Activated T-cell treated with anti-CD3 and anti-CD28 coated beads, Interleukin-2, amount 50 U/mL, for 4 hours (primary cell): ENCODE results near the gene RTP2. TPM values are rescaled to one million over a fixed set of nuclear protein-coding genes. Genes with fewer than 3 reads are reported as not detected.

Source experiments
- ATAC-seq, 2 donors: fragments of 200-7000 bp; cut with Tn5 transposase; one replicate each; pipeline ENCODE4 v1.10.0; 2021
- DNase-seq: peaks from one replicate; pipeline ENCODE4 v3.0.0-alpha.2; 2020
- H3K27me3 Mint-ChIP-seq: one replicate; pipeline ENCODE4 v1.8.0; 2021; ENCODE audit warnings: low read depth, mixed read lengths
- H3K36me3 Mint-ChIP-seq: one replicate; pipeline ENCODE4 v1.8.0; 2022; ENCODE audit warnings: mixed read lengths; ENCODE audit not compliant: insufficient read depth
- H3K4me1 Mint-ChIP-seq: one replicate; pipeline ENCODE4 v1.8.0; 2021; ENCODE audit warnings: low read depth, mixed read lengths
- H3K4me3 Mint-ChIP-seq: one replicate; pipeline ENCODE4 v1.8.0; 2021; ENCODE audit warnings: mild to moderate bottlenecking, moderate library complexity, mixed read lengths
- H3K9me3 Mint-ChIP-seq: one replicate; pipeline ENCODE4 v1.8.0; 2021; ENCODE audit warnings: mixed read lengths
- total RNA-seq, 3 donors: library from RNA; stranded (reverse); gene quantifications; one replicate each; pipeline ENCODE4 v1.2.1, GENCODE V29; 2021

Gene RTP2
- total RNA-seq, 3 donors from 2014 or later = not detected

DNA sequence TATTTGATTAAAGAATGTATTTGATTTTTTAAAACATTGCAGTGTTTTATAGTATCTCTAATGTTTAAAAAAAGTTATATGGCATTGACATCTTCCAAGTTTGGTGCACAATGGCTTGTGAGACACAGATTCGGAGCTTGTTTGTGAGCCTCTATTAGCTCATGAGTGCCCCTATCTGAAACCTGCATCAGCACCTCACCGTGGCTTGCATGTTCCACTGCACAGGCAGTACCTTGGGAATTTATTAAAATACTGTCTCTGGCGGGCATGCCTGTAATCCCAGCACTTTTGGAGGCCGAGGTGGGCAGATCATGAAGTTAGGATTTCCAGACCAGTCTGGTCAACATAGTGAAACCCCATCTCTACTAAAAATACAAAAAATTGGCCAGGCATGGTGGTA, 6.8 kb upstream of the RTP2 start:
- DNase-seq = no peak
- no peaks in the 10 kb centered on the region for H3K27me3 Mint-ChIP-seq
- no peaks in the 10 kb centered on the region for H3K36me3 Mint-ChIP-seq
- ATAC-seq = no peak
- H3K9me3 Mint-ChIP-seq = no peaks in the 10 kb centered on the region
- no peak overlapping the region for H3K4me3 Mint-ChIP-seq
- H3K4me1 Mint-ChIP-seq = peaks cover 10% of the 10 kb centered on the region

DNA sequence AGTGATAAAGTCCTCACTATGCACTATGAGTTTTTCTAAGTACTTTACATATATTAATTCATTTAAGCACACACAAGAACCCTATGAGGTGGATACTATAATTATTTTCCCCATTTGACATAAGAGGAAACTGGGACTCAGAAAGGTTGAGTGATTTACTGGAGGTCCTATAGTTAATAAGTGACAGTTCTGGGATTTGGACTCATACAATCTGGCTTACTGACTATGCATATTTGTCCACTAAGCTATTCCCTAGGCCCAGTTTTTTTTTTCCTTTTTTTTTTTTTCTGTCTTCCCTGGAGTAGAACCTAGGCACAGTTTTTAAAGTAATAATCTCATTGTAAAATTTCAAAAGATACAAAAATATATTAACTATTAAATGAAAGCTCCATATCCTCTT, 6.3 kb upstream of the RTP2 start:
- DNase-seq = no peak
- H3K4me1 Mint-ChIP-seq = peaks cover 6% of the 10 kb centered on the region
- H3K27me3 Mint-ChIP-seq = no peaks in the 10 kb centered on the region
- no peaks in the 10 kb centered on the region for H3K36me3 Mint-ChIP-seq
- H3K4me3 Mint-ChIP-seq = no peak overlapping the region
- ATAC-seq = no peak
- H3K9me3 Mint-ChIP-seq = no peaks in the 10 kb centered on the region

DNA sequence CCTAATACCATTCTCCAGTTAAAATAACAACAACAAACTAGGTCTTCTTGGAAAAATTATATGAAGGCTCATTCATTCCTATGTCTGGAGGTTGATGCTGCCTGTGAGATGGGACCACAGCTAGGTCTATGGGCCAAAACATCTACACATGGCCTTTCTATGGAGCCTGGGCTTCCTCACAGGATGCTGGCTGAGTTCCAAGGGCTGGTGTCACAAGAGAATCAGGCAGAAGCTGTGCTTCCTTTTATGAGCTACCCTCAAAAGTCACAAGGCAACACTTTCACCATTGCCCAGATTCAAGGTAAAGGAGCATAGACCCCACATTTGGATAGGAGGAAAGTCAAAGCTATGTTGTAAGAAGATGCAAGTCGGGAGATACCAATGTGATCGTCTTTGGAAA, 4.6 kb upstream of the RTP2 start:
- ATAC-seq = no peak
- DNase-seq = no peak
- H3K36me3 Mint-ChIP-seq = no peaks in the 10 kb centered on the region
- no peaks in the 10 kb centered on the region for H3K4me1 Mint-ChIP-seq
- H3K27me3 Mint-ChIP-seq = no peaks in the 10 kb centered on the region
- no peak overlapping the region for H3K4me3 Mint-ChIP-seq
- H3K9me3 Mint-ChIP-seq = no peaks in the 10 kb centered on the region

DNA sequence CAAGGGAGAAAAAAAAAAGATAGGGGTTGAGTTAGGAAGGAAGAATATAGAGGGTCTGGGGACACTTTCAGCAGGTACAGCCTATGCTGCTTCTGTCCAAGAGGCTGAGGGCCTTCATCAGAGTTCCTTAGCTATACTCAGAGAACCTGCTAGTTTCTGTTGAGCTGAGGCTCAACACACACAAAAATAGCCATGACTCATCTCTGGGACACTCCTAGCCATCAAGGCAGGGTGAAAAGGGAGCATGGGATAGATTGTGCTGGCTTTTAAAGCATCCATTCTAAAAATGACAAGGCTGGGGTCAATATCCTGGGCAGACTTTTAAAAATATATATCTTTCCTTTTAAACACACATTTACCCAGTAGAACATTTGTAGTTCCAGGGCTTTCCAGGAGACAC, 2.8 kb upstream of the RTP2 start:
- DNase-seq (no peak), ATAC-seq (no peak)
- Mint-ChIP-seq H3K4me1 (no peaks in the 10 kb centered on the region), H3K36me3 (no peaks in the 10 kb centered on the region), H3K9me3 (no peaks in the 10 kb centered on the region), H3K27me3 (no peaks in the 10 kb centered on the region), H3K4me3 (no peak overlapping the region)

DNA sequence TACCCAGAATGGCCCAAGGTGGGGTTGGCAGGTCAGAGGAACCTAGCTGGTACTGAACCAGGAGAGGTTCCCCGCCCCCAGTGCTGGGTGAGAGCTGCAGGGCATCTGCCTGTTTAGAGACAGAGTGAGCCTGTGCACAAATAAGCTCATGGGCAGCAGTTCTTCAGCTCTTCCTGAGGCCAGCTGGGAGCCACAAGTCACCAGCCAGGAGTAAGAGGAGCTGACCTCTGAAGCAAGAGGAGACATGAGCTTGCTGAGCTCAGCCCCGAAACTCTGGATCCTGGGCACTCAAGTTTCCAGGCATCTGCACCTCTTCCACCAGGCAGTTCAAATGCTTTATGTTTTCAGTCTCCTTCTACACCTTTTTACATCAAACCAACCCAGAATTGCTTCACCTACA, 2.1 kb downstream of the RTP2 start:
- Mint-ChIP-seq H3K4me3 (no peak overlapping the region), H3K4me1 (no peaks in the 10 kb centered on the region), H3K27me3 (peaks cover 4% of the 10 kb centered on the region), H3K36me3 (no peaks in the 10 kb centered on the region), H3K9me3 (no peaks in the 10 kb centered on the region)
- ATAC-seq (no peak), DNase-seq (no peak)

DNA sequence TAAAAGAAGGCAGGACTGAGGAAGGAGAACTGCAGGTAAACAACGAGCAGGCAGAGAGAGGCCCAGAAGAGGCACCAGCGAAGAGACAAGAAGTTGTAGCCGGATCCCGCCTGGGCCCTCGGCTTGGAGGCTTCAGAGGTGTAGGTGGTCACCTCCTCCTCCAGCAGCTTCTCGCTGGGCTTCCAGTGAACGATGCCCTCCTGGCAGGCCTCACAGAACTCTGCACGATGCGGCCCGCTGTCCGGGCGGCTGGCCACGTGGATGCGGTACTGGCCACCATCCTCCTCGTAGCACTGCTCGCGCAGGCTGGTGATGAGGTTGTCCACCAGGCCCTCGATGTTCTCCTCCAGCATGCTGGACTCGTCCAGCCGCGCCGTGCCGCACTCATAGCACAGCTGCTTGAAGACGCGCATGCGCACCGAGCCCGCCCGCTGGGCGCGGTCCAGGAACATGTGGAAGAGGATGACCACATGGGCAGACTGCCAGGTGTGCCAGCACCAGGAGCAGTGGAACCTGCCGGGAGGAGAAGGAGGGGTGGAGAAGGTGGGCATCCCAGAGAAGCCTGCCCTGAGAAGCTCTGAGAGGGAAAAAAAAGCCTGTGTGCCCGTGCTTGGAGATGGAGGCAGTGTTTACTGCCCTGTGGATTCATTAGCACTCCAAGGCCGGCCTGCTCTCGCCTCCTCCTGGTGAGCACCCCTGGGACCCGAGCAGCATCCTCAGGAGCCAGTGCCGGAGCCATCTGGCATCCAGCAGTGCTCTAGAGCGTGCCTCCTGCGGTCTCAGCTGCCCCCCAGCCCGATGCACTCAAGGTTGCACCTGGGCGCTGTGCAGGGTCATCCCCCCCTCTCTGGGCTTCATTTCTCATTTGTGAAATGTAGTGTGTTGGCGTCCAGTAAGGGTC, 3.6 kb downstream of the RTP2 start:
- no peaks in the 10 kb centered on the region for H3K36me3 Mint-ChIP-seq
- ATAC-seq = no peak
- no peak overlapping the region for H3K4me3 Mint-ChIP-seq

DNA sequence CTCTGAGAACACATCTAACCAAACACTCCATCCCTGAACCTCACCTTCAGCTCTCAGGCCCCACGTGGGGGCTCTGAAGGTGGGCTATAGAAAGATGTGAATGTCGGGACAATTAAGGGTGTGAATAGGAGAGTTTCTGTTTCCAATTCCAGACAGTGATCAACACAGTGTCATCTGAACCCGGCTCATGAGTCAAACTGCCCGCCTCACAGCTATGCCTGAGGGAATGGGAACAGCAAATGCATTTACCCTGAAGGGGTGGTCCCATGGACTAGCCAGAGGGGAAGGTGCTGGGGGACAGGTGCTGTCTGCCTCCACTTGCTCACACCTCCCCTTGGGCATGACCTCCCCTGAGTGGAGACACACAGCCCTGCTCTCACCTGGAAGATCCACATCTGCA, 6.3 kb downstream of the RTP2 start:
- Mint-ChIP-seq H3K4me3 (no peak overlapping the region), H3K9me3 (no peaks in the 10 kb centered on the region), H3K36me3 (no peaks in the 10 kb centered on the region), H3K27me3 (peaks cover 24% of the 10 kb centered on the region), H3K4me1 (no peaks in the 10 kb centered on the region)
- ATAC-seq = no peak
- DNase-seq = no peak

More for the DNA sequence above, 3.6 kb downstream of the RTP2 start:
- no peaks in the 10 kb centered on the region for H3K4me1 Mint-ChIP-seq
- peaks cover 16% of the 10 kb centered on the region for H3K27me3 Mint-ChIP-seq
- no peaks in the 10 kb centered on the region for H3K9me3 Mint-ChIP-seq
- DNase-seq = no peak

DNA sequence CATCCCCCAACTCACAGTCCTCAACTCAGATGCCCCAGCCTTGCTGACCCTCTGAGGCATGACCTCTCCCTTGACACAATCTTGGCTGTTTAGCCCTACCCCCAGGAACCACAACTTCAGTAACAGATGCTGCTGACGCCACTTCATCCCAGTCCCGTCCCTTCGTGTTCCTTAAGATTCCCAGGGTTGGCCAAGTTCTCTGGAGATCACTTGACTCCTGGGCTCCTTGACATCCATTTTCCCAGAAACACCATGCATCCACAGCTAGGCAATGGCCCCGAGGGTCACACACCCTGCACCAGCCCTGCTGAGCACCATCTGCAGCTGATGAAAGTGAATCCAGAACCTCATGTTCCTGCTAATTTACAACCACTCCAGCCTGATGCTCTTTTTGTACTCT, 6.9 kb downstream of the RTP2 start:
- H3K9me3 Mint-ChIP-seq = no peaks in the 10 kb centered on the region
- no peak overlapping the region for H3K4me3 Mint-ChIP-seq
- no peak for ATAC-seq
- no peaks in the 10 kb centered on the region for H3K36me3 Mint-ChIP-seq
- H3K27me3 Mint-ChIP-seq = peaks cover 26% of the 10 kb centered on the region
- H3K4me1 Mint-ChIP-seq = no peaks in the 10 kb centered on the region
- DNase-seq = no peak

DNA sequence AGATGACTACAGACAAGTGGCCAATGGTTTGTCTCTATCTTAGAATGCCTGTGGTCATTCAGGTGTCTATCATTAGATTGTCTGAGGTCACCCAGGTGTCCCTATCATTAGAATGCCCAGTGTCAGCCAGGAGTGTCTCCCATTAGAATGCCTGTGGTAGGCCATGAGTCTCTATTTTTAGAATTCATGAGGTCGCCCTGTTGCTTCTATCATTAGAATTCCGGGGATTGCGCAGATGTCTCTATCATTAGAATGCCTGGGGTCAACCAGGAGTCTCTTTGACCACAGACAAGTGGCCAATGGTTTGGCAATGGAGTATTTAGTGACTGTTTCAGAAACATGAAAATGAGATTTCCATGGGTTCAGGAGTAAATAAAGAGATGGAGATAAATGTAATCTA, 7.6 kb downstream of the RTP2 start:
- Mint-ChIP-seq H3K4me3 (no peak overlapping the region), H3K4me1 (no peaks in the 10 kb centered on the region), H3K9me3 (no peaks in the 10 kb centered on the region), H3K36me3 (no peaks in the 10 kb centered on the region), H3K27me3 (peaks cover 29% of the 10 kb centered on the region)
- ATAC-seq (no peak), DNase-seq (no peak)

DNA sequence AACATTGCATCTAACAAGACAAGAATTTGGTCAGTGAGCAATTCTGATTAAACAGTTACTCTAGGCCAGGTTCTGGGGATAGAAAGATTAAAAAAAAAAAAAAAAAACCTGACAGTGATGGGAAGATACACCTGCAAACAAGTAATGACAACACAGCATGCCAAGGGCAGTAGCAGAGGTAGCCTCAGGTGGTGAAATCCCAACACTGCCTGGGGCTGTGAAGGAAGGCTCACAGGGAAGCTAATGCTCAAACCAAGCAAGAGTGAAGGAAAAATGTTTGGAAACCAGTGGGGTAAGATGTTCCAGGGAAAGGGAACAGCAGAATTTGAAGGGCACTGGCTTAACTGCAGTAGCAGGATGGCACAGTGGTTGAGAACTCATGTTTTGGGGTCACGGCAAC, 8.9 kb downstream of the RTP2 start:
- no peak for DNase-seq
- H3K4me3 Mint-ChIP-seq = no peak overlapping the region
- H3K27me3 Mint-ChIP-seq = peaks cover 34% of the 10 kb centered on the region
- no peaks in the 10 kb centered on the region for H3K4me1 Mint-ChIP-seq
- no peak for ATAC-seq
- no peaks in the 10 kb centered on the region for H3K9me3 Mint-ChIP-seq
- no peaks in the 10 kb centered on the region for H3K36me3 Mint-ChIP-seq

DNA sequence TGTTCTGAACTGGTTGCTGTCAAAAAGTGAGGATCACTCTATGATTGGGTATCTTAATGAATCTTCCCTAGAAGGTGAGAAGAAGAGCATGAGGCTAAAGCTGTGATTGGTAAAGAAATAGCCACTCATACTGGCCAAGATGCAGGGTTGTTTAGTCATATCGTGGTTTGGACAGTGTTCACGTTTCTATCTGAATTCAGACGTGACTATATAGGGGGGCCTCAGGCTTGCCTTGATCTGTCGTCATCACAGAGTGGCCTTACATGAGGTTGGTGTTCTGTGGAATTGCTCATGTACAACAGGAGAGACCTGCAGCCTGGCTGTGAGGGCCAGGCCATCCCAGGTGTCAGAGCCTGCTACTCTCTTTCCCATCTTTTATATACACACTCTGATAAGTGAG, 12.4 kb downstream of the RTP2 start:
- Mint-ChIP-seq H3K4me3 (no peak overlapping the region), H3K9me3 (peaks cover 16% of the 10 kb centered on the region), H3K36me3 (no peaks in the 10 kb centered on the region), H3K4me1 (no peaks in the 10 kb centered on the region), H3K27me3 (peaks cover 42% of the 10 kb centered on the region)
- DNase-seq (no peak), ATAC-seq (no peak)

DNA sequence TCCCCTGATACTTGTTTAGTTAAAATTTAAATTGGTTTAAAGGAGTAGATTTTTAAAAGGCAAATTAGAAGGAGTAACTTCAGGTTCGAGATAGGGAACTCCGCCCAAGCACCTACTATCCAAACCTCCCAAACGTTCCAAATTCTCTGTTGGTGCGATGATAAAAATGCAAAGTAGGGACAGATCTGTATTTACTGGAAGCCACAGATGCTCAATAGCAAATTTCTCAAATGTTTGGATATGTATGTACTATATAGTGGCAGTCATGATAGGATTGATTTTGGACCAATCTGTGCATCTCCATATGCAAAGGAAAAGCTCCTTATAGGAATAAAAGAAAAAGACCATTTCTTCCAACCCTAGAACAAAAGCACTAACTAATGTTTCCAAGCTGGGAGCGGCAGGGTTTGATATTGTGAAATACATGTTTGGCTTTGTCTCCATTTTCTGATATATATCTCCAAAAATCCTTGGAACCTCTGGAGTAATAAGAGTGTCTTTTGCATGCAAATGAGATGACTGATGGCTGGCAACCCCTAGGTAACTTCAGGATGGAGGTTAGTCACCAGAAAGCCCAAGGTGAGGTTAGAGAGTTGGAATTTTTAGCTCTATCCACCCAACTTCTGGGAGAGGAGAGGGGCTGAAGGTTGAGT, 15.6 kb downstream of the RTP2 start:
- Mint-ChIP-seq H3K27me3 (peaks cover 35% of the 10 kb centered on the region), H3K9me3 (peaks cover 19% of the 10 kb centered on the region), H3K4me3 (no peak overlapping the region), H3K36me3 (no peaks in the 10 kb centered on the region), H3K4me1 (peaks cover 4% of the 10 kb centered on the region)
- ATAC-seq = no peak
- no peak for DNase-seq

DNA sequence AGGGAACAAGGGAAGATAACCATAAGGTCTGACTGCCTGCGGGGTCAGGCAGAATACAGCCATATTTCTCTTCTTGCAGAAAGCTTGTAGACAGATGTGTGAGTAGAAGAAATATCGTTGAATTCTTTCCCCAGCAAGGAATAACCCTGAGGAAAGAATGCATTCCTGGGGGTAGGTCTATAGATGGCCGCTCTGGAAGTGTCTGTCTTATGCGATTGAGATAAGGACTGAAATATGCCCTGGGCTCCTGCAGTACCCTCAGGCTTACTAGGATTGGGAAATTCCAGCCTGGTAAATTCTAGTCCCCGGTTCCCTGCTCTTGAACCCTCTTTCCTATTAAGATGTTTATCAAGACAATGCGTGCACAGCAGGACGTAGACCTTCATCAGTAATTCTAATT, 16.4 kb downstream of the RTP2 start:
- Mint-ChIP-seq H3K9me3 (peaks cover 19% of the 10 kb centered on the region), H3K4me3 (no peak overlapping the region), H3K27me3 (peaks cover 32% of the 10 kb centered on the region), H3K4me1 (peaks cover 4% of the 10 kb centered on the region), H3K36me3 (no peaks in the 10 kb centered on the region)
- no peak for DNase-seq
- no peak for ATAC-seq

DNA sequence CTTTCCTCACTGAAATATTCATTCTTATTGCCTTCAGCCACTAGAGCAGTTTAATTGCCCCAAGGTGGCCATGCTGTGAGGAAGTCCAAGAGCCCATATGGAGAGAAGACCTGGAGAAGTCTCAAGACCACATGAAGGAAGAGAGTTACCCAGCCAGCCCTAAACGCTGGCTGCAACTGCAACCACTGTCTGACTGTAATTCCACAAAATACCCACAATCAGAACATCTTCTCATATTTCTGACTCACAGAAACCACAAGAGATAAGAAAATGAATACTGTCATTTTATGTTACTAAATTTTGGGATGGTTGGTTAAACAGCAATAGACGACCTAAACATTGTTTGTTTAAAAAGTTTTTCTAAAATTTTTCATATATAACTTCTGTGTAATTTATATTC, 17.5 kb downstream of the RTP2 start:
- no peak overlapping the region for H3K4me3 Mint-ChIP-seq
- no peaks in the 10 kb centered on the region for H3K36me3 Mint-ChIP-seq
- peaks cover 34% of the 10 kb centered on the region for H3K27me3 Mint-ChIP-seq
- DNase-seq = no peak
- H3K9me3 Mint-ChIP-seq = peaks cover 19% of the 10 kb centered on the region
- peak; percentile 84 to 89 for ATAC-seq
- peaks cover 4% of the 10 kb centered on the region for H3K4me1 Mint-ChIP-seq

DNA sequence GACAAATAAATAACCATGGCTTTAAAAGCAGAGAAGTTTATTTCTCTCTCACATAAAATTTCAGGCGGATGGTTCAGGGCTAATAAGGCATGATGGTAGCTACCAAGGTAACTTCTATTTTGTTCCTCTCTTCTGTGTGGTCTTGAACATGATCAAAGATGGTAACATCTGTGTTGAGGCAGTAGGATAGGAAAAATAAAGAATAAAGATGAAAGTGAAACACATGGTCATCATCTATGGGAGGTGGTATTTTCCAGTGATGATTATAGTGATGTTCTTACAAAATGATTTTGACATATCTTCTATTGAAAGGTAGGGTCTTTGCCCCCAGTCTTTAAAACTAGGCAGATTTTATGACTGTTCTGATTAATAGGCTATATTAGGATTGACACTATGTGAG, 17.9 kb downstream of the RTP2 start:
- no peak overlapping the region for H3K4me3 Mint-ChIP-seq
- ATAC-seq = peak in 1 of 2 donors; percentile 36
- H3K4me1 Mint-ChIP-seq = peaks cover 4% of the 10 kb centered on the region
- peaks cover 19% of the 10 kb centered on the region for H3K9me3 Mint-ChIP-seq
- H3K27me3 Mint-ChIP-seq = peaks cover 36% of the 10 kb centered on the region
- no peaks in the 10 kb centered on the region for H3K36me3 Mint-ChIP-seq
- no peak for DNase-seq
